Hepatic stellate cell (primary cell): ENCODE measurements around the gene TNIP1.
A peak's percentile ranks its signal among the peaks of the same experiment; 100 is the strongest.

Experiments
- DNase-seq: peaks from one replicate; pipeline ENCODE4 v3.0.0; 2011; ENCODE audit warnings: low spot score

Gene TNIP1

DNA sequence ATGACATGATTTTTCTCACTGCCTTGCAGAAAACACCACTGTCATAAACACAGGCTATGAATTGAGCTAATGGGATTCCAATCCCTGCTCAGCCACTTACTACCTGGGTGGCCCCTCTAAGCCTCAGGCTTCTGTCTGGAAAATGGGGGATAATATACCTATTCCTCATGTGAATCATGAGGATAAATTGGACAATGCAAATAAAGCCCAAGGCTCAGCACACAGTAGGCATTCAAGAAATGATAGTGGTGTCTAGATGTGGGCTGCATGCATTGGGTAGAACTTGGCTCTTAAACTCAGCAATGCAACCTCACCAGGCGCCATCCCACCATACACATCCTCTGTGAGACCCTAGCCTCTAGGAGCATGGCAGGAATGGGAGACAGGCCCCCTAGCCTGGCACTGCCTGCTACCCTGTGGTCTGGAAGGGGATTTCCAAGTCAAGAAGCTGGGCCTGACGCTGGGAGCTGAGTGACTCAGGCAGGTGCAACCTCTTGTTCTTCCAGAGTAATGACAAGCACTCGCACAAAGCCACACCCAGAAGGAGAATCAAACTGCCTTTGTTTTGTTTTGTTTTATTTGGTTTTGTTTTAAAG is 2.3 kb upstream of the TNIP1 start:
- DNase-seq = no peak

- DNase-seq = no peak
These were observed 1.6 kb upstream of the TNIP1 start for GRCh38 chr5:151082282-151082902.

- DNase-seq = no peak
These were observed 822 bp upstream of the TNIP1 start for GRCh38 chr5:151081431-151082281.

- peak; percentile 74 for DNase-seq
These were observed 809 bp downstream of the TNIP1 start for GRCh38 chr5:151079838-151080612.

GRCh38 chr5:151078490-151079262 is 2.2 kb downstream of the TNIP1 start:
- no peak for DNase-seq

DNA sequence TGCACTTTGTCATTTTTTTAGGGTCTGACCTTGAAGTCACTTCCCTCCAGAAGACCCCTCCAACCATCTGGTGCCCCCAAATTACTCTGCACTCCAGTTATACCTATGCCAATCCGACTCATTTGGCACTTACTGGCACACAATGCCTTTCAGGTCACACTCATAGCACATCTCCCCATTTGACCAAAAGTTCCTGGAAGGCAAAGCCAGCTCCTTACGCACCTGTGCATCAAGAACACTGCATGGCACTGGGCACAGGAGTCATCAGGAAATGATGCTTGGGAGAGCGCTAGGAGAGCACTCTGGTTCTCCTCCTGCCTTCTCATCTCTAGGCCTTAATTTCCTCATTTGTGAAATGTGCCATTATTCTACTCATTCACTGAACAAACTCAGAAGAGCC is 2.9 kb downstream of the TNIP1 start:
- no peak for DNase-seq

DNA sequence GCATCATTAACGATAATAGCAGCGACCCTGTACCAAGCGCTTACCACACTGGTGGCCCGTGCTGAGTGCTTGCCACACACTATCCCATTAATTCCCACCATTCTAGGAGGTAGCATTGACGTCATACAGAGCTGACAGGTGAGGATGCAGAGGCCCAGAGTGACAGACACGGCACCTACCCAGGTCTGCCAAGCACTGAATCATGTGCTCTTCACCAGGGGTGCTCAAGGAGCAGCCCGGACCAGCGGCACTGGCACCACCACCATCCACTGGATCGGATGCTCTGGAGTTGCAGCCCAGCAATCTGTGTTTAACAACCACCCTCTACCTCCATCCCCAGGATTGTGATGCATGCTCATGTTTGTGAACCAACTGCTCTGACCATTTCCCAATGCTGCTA is 3.4 kb downstream of the TNIP1 start:
- DNase-seq = no peak

DNA sequence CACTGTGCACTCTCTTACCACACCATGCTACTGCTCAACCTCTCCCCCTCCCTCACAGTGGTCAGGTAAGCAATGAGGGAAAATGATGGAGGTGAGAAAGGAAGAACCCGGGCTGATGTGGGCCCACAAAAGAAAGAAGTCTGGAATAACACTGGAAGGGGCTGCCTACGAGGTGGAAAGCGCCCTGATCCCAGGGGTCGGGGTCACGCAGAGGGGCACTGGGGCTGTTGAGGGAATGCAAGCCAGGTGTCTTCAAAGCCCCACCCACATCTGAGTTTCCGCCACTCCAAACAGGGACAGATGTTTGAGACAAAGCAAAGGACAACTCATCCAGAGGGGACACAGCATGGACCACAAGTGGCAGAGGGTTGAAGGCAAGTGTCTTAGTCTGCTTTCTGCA is 4.2 kb downstream of the TNIP1 start:
- no peak for DNase-seq

- DNase-seq = peak; percentile 64
These were observed 5.0 kb downstream of the TNIP1 start for GRCh38 chr5:151075698-151076331.

DNA sequence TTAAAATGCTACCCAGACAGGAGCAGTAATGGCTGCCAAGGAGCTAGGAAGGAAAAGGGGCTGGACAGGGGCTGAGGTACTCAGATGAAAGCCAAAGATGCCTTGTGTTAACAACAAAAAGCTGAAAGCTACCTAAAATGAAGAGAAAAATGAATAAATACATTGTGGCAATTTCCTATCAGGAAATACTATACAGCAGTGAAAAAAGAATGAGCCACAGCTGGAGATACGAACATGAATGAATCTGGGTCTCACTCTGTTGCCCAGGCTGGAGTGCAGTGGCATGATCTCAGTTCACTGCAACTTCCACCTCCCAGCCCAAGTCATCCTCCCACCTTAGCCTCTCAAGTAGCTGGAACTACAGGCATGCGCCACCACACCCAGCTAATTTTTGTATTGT is 6.3 kb downstream of the TNIP1 start:
- no peak for DNase-seq

DNA sequence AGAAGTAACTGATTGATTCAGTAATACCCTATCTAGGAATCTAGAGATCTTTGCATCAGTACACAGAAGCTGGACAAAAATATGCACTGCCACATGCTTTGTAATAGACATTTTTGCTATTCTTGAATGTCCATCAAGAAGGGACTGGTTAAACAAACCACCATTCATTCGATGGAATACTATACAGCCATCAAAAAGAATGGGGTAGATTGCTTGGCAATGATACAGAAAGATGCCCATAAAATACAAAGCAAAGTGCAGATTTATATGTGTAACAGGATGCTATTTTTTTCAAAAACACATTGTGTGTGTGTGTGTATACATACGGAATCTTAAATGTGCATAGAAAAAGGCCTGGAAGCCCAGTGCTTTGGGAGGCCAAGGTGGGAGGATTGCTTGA is 7.6 kb downstream of the TNIP1 start:
- DNase-seq = no peak

GRCh38 chr5:151072630-151073025 is 8.2 kb downstream of the TNIP1 start:
- DNase-seq = peak; percentile 78

GRCh38 chr5:151071848-151072629 is 8.8 kb downstream of the TNIP1 start:
- DNase-seq = peak; percentile 70

DNA sequence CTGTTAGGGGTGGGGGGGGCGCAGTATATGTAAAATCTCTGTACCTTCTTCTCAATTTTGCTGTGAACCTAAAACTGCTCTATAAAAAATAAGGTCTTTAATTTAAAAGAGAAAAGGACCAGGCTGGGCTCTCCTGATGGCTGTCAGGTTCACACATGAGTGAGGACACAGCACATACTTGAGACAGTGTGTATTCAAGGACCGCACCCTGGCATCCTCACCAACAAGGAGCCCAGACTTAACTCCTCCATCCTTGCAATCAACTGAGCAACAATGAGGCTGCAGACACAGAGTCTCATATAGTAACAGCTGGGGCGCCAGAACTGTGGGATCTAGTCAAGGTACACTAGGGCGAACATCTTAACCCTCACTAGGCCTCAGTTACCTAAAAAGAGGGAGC is 9.8 kb downstream of the TNIP1 start:
- DNase-seq = no peak

DNA sequence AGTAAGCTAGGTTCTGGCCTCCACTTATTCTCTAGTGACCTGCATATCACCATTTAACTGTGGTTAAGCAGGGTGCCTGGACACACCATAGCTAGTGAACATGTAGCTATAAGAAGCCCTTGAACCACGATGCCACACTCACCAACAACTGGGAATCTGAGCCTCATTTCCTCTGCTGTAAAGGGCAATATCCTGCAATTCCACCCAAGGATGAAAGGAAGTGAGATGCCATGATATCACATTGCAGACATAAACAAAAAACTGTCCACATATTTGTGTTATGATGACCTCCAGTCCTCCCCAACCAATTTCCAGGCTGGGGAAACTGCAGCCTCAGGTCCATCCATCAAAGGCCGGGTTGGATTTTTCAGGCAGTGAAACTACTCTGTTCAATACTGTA is 10.4 kb downstream of the TNIP1 start:
- DNase-seq = no peak

DNA sequence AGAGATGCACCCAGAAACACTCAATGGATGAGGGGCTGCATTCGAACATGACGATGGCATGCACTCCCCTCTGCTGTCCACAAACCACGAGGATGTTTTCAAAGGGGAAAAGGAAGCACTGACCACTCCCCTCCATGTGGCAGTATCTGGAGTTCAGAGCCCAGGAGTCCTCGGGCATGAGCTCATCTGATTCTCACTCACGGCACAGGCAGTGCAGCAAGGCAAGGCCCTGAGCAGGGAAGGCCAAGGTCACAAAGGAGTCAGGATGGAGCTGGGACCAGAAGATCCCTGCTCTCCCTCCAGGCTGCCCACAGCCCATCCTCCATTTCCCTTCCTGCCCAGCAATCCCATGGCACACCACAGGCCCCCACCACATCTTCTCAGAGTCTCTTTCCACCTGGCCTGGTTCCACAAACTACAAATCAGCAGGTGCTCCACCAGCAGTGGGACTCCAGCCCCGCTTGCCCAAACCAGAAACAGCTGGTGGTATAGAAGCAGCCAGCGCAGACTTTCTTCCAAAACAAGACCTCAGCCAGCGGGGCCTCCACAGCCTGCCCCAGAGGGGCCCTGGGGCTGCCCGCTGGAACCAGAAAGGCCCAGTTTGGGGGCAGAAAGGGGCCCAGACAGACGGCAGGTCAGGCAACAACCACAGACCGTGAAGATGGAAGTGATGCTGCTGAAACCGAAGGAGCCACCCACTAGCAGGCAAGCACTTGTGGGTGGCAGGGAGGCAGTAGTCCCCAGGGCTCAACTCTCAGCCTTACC is 12.2 kb downstream of the TNIP1 start:
- no peak for DNase-seq

GRCh38 chr5:151067632-151068432 is 13.0 kb downstream of the TNIP1 start:
- DNase-seq = no peak

- no peak for DNase-seq
These were observed 13.9 kb downstream of the TNIP1 start for GRCh38 chr5:151066920-151067319.

DNA sequence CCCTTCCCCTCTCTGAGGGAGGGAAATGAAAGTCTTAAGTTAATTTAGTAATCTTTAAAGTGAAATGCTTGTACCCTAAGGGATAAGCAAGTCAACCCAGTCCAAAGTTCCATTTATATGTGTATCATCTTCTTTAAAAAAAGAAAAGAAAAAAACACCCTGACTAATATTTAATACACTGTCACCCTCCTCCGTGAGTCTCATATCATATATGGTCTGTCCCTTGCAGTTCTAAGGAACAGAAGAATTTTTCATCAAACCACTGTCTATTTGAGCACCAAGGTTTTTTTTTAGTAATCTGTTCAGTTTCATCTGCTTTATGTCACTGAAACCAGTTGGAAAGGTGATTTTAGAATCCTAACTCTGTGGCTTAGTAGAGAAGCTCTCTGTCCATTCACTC is 15.2 kb downstream of the TNIP1 start:
- no peak for DNase-seq
